ENCODE results near the gene PPDPF. TPM values are rescaled to one million over a fixed set of nuclear protein-coding genes. Genes with fewer than 3 reads are reported as not detected.

PPDPF gene
- total and polyA plus RNA-seq, 2 donors (not counting 1 experiment from before 2014, with no cell fraction given), result 93.5 to 162 TPM

- intact Hi-C loops (cut with micrococcal nuclease), result no loop called here
- peak overlapping the region; percentile 46 to 65 for H3K27ac ChIP-seq (ENCODE audit: low read length in 2 of 2)
- peak overlapping the region; percentile 88 for H3K4me3 Mint-ChIP-seq
These were observed 47.8 kb downstream of the PPDPF start for GRCh38 chr20:63568170-63568981.

More at GRCh38 chr20:63568170-63568981, 47.8 kb downstream of the PPDPF start:
- no peaks in the 10 kb centered on the region for H3K9me3 Mint-ChIP-seq (ENCODE audit: insufficient read depth)
- POLR2A ChIA-PET, result interaction anchor here (0.6 to 2.3 kb wide), 8 partner anchors 13 to 297 kb away, joined by 4 to 16 read pairs (median 4); partner anchors contain the start of genes FNDC11, PTK6 and TPD52L2
- no peaks in the 10 kb centered on the region for H3K27me3 Mint-ChIP-seq
- Histone ChIP-seq H3K4me1 (ENCODE audit: control insufficient read depth in 2 of 2, insufficient read depth in 2 of 2, low read length in 2 of 2) (peaks cover 40 to 55% of the 10 kb centered on the region in 2 donors), H3K4me3 (ENCODE audit: control extremely low read depth in 1 of 5, extremely low read depth in 1 of 5, insufficient read depth in 1 of 5, low read depth in 2 of 5, low read length in 4 of 5) (peak overlapping the region in 4 of 5 experiments; percentile 44 to 64 (median 49)), H4K20me1 (ENCODE audit: control insufficient read depth, insufficient read depth, low read length, poor library complexity, severe bottlenecking) (peaks cover 85% of the 10 kb centered on the region), H2AFZ (ENCODE audit: insufficient read depth, low read depth, low read length, poor library complexity, severe bottlenecking) (no peak overlapping the region), H3K27me3 (replicated peaks in 1 of 4; ENCODE audit: control extremely low read depth in 1 of 4, control insufficient read depth in 3 of 4, insufficient read depth in 4 of 4, low read length in 3 of 4) (no peaks in the 10 kb centered on the region), H3K36me3 (replicated peaks in 1 of 2; ENCODE audit: control extremely low read depth in 1 of 2, control insufficient read depth in 1 of 2, extremely low read depth in 1 of 2, insufficient read depth in 2 of 2, low read length in 1 of 2) (peaks cover 0 to 39% of the 10 kb centered on the region in 2 experiments), H3K9me3 (ENCODE audit: control extremely low read depth in 1 of 3, control insufficient read depth in 2 of 3, insufficient read depth in 1 of 3, low read length in 2 of 3) (peaks cover 0 to 9% (median 0%) of the 10 kb centered on the region in 3 donors), H3K4me2 (replicated peaks; ENCODE audit: low read depth, low read length, poor library complexity, severe bottlenecking) (peak overlapping the region; percentile 87), H3K9ac (ENCODE audit: low read length) (peak overlapping the region; percentile 59), H3K79me2 (ENCODE audit: control insufficient read depth, insufficient read depth, low read length) (peaks cover 24% of the 10 kb centered on the region)
- DNase-seq (no peak), ATAC-seq (ENCODE audit: low read depth) (peak; percentile 4)
- peaks cover 29% of the 10 kb centered on the region for H3K4me1 Mint-ChIP-seq
- CTCF ChIA-PET, result interaction anchor here (0.7 to 3.7 kb wide), 6 partner anchors 10 to 73 kb away, joined by 3 to 17 read pairs (median 3); partner anchors contain the start of genes PTK6 and SRMS
- TF ChIP-seq EZH2 (IDR thresholded peaks at IDR 0.05; ENCODE audit: borderline replicate concordance, insufficient read depth, low read depth, low read length, poor library complexity, severe bottlenecking), result no peak
- TF ChIP-seq CTCF (IDR thresholded peaks at IDR 0.05), result no peak
- peak overlapping the region; percentile 83 for H3K27ac Mint-ChIP-seq
- 22% methylated on average over 43 of the region's 43 CpGs for WGBS (ENCODE audit: insufficient coverage)

Measured in B cell (primary cell).